Lung (tissue), 12 donors: ENCODE results near the gene PRDM15. TPM values are rescaled to one million over a fixed set of nuclear protein-coding genes. Genes with fewer than 3 reads are reported as not detected.
A peak's percentile ranks its signal among the peaks of the same experiment; 100 is the strongest.

ENCODE experiments used
- ATAC-seq: fragments of 200-7000 bp; cut with Tn5 transposase; one replicate; pipeline ENCODE4 v1.9.1; 2020; ENCODE audit warnings: moderate number of reproducible peaks; ENCODE audit not compliant: insufficient read depth, low FRiP score
- DNase-seq, 3 donors: peaks; one replicate each; pipeline ENCODE4 v3.0.0-alpha.2; 2013 to 2017
- H3K27ac ChIP-seq, 2 donors: one replicate each; pipeline ENCODE4 v1.5.1; 2013; ENCODE audit warnings: mild to moderate bottlenecking in 2 of 2, moderate library complexity in 2 of 2, control low read depth in 1 of 2, inconsistent platforms in 1 of 2, low read depth in 1 of 2, low read length in 1 of 2
- H3K27me3 ChIP-seq, 3 donors: one replicate each; pipeline ENCODE4 v1.5.1; 2013; ENCODE audit warnings: low read length in 2 of 3; ENCODE audit not compliant: control insufficient read depth in 3 of 3, insufficient read depth in 3 of 3
- H3K36me3 ChIP-seq, 4 donors: one replicate each; pipeline ENCODE4 v1.5.1; 2013; ENCODE audit warnings: low read length in 4 of 4, mild to moderate bottlenecking in 1 of 4, moderate library complexity in 1 of 4; ENCODE audit not compliant: control insufficient read depth in 4 of 4, insufficient read depth in 4 of 4
- H3K4me1 ChIP-seq, 5 donors: one replicate each; pipeline ENCODE4 v1.5.1; 2013; ENCODE audit warnings: low read length in 5 of 5, mild to moderate bottlenecking in 2 of 5, moderate library complexity in 1 of 5; ENCODE audit not compliant: control insufficient read depth in 5 of 5, insufficient read depth in 5 of 5
- H3K4me3 ChIP-seq: one replicate; pipeline ENCODE4 v1.5.1; 2013; ENCODE audit warnings: mild to moderate bottlenecking, control low read depth, moderate library complexity
- H3K9ac ChIP-seq, 2 donors: one replicate each; pipeline ENCODE4 v1.5.1; 2013; ENCODE audit warnings: low read length in 2 of 2, control low read depth in 1 of 2; ENCODE audit not compliant: insufficient read depth in 1 of 2
- H3K9me3 ChIP-seq, 4 donors: one replicate each; pipeline ENCODE4 v1.5.1; 2013; ENCODE audit warnings: low read length in 3 of 4, mild to moderate bottlenecking in 1 of 4, moderate library complexity in 1 of 4; ENCODE audit not compliant: control insufficient read depth in 4 of 4, insufficient read depth in 3 of 4
- CTCF ChIP-seq: IDR thresholded peaks from 2 replicates; pipeline ENCODE4 v1.5.1; 2012; ENCODE audit warnings: mild to moderate bottlenecking; ENCODE audit errors: control extremely low read depth, extremely low read depth
- WGBS, 2 donors: extraction: QIAGEN DNeasy Blood & Tissue Kit; methylation state at CpG; one replicate each; pipeline ENCODE4 v1.1.7; 2013; 5-methylcytosine and 5-hydroxymethylcytosine counted together
- polyA plus RNA-seq, 2 donors: library from polyadenylated mRNA; stranded (reverse); fragments of 200-250 nt; gene quantifications; one replicate each; pipeline ENCODE4 v1.2.1, GENCODE V29; 2013
- total RNA-seq, 2 donors: library from RNA; depleted of rRNA in 1 of 2; stranded (reverse); fragments of >200 nt in 1 of 2; gene quantifications; one replicate each; pipeline ENCODE4 v1.2.1, GENCODE V29; 2014 to 2021
- donor health status: control.
- donor health status: control.
- donor health status: Bipolar disorder and iron deficiency.
- donor health status: healthy.
- donor health status: DM: yes; HTN: yes; CAD: no.

The PRDM15 gene
- total and polyA plus RNA-seq, 4 donors, result 2.4 to 7.2 (median 4.1) TPM

- DNase-seq (no peak), ATAC-seq (no peak)
- TF ChIP-seq CTCF, result no peak
- Histone ChIP-seq H3K27ac (no peak overlapping the region), H3K4me1 (no peaks in the 10 kb centered on the region), H3K9ac (no peak overlapping the region), H3K9me3 (no peaks in the 10 kb centered on the region), H3K4me3 (no peak overlapping the region), H3K27me3 (no peaks in the 10 kb centered on the region), H3K36me3 (peaks cover 0 to 15% (median 3%) of the 10 kb centered on the region in 4 donors)
- WGBS, 2 donors, result 95 to 96% methylated on average over 26 of the region's 26 CpGs
Measured at GRCh38 chr21:41819236-41819855, 59.8 kb downstream of the PRDM15 start.

GRCh38 chr21:41817877-41818855 is 61.0 kb downstream of the PRDM15 start:
- Histone ChIP-seq H3K9me3 (no peaks in the 10 kb centered on the region), H3K27me3 (no peaks in the 10 kb centered on the region), H3K4me3 (no peak overlapping the region), H3K4me1 (no peaks in the 10 kb centered on the region), H3K36me3 (peaks cover 0 to 15% (median 4%) of the 10 kb centered on the region in 4 donors), H3K9ac (no peak overlapping the region), H3K27ac (no peak overlapping the region)
- DNase-seq, result no peak
- no peak for ATAC-seq
- no peak for TF ChIP-seq CTCF
- WGBS, 2 donors, result 94% methylated on average over 24 of the region's 24 CpGs

- no peak overlapping the region for H3K27ac ChIP-seq
- peak; percentile 26 for TF ChIP-seq CTCF
- ATAC-seq, result no peak
- H3K9me3 ChIP-seq, result no peaks in the 10 kb centered on the region
- peaks cover 0 to 19% (median 4%) of the 10 kb centered on the region in 4 donors for H3K36me3 ChIP-seq
- 23 to 24% methylated on average over 3 of the region's 3 CpGs for WGBS, 2 donors
- H3K4me1 ChIP-seq, result no peaks in the 10 kb centered on the region
- DNase-seq, result peak; percentile 38 to 58 (median 44)
- no peak overlapping the region for H3K9ac ChIP-seq
- H3K27me3 ChIP-seq, result no peaks in the 10 kb centered on the region
- H3K4me3 ChIP-seq, result no peak overlapping the region
Measured at GRCh38 chr21:41817228-41817627, 61.9 kb downstream of the PRDM15 start.
